ENCODE data around the gene FHIT. TPM values are rescaled to one million over a fixed set of nuclear protein-coding genes. Genes with fewer than 3 reads are reported as not detected.

Gene FHIT
- total and polyA plus RNA-seq, 10 of the 15 experiments (the other 5 are each of a cell fraction or from before 2014, with no cell fraction given) = 4.2 to 14.9 (median 9.4) TPM

DNA sequence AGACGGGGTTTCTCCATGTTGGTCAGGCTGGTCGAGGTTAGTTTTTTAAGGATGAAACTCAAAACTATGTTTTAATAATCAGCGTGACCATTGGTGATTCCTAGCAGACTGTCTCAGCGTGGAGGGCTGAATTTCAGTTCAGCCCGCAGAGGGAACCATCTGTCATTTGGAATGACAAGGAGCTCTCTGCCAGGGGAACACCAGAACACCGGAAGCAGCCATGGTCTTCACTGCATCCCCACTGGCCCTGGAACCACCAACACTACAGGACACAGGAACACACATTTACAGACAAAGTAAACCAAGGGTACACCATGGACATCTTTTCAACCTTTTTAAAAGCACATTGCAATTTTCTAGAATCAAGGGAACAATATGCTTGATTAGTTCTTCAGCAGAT is 424.7 kb downstream of the FHIT start (continued):
- TF ChIP-seq, protein P1, sequence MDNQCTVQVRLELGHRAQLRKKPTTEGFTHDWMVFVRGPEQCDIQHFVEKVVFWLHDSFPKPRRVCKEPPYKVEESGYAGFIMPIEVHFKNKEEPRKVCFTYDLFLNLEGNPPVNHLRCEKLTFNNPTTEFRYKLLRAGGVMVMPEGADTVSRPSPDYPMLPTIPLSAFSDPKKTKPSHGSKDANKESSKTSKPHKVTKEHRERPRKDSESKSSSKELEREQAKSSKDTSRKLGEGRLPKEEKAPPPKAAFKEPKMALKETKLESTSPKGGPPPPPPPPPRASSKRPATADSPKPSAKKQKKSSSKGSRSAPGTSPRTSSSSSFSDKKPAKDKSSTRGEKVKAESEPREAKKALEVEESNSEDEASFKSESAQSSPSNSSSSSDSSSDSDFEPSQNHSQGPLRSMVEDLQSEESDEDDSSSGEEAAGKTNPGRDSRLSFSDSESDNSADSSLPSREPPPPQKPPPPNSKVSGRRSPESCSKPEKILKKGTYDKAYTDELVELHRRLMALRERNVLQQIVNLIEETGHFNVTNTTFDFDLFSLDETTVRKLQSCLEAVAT (IDR thresholded peaks at IDR 0.05) = no peak
- TF ChIP-seq IKZF2 (IDR thresholded peaks at IDR 0.05) = no peak
- no peak for TF ChIP-seq NFXL1 (IDR thresholded peaks at IDR 0.05; ENCODE audit: borderline replicate concordance)
- TF ChIP-seq SREBF2 (IDR thresholded peaks at IDR 0.05; ENCODE audit: low read length) = no peak
- TF ChIP-seq EGR1 (IDR thresholded peaks at IDR 0.05; ENCODE audit: borderline replicate concordance in 1 of 2, low read depth in 2 of 2, low read length in 2 of 2) = no peak
- TF ChIP-seq SIN3A (IDR thresholded peaks at IDR 0.05; ENCODE audit: low read depth, low read length) = no peak
- TF ChIP-seq, protein P2, sequence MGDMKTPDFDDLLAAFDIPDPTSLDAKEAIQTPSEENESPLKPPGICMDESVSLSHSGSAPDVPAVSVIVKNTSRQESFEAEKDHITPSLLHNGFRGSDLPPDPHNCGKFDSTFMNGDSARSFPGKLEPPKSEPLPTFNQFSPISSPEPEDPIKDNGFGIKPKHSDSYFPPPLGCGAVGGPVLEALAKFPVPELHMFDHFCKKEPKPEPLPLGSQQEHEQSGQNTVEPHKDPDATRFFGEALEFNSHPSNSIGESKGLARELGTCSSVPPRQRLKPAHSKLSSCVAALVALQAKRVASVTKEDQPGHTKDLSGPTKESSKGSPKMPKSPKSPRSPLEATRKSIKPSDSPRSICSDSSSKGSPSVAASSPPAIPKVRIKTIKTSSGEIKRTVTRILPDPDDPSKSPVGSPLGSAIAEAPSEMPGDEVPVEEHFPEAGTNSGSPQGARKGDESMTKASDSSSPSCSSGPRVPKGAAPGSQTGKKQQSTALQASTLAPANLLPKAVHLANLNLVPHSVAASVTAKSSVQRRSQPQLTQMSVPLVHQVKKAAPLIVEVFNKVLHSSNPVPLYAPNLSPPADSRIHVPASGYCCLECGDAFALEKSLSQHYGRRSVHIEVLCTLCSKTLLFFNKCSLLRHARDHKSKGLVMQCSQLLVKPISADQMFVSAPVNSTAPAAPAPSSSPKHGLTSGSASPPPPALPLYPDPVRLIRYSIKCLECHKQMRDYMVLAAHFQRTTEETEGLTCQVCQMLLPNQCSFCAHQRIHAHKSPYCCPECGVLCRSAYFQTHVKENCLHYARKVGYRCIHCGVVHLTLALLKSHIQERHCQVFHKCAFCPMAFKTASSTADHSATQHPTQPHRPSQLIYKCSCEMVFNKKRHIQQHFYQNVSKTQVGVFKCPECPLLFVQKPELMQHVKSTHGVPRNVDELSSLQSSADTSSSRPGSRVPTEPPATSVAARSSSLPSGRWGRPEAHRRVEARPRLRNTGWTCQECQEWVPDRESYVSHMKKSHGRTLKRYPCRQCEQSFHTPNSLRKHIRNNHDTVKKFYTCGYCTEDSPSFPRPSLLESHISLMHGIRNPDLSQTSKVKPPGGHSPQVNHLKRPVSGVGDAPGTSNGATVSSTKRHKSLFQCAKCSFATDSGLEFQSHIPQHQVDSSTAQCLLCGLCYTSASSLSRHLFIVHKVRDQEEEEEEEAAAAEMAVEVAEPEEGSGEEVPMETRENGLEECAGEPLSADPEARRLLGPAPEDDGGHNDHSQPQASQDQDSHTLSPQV (IDR thresholded peaks at IDR 0.05) = no peak
- TF ChIP-seq NFIC (IDR thresholded peaks at IDR 0.05; ENCODE audit: low read depth, low read length) = no peak
- no peak for TF ChIP-seq LARP7 (IDR thresholded peaks at IDR 0.05)
- no peak for TF ChIP-seq ZNF24 (IDR thresholded peaks at IDR 0.05)
